Glomerular visceral epithelial cell (primary cell): ENCODE data around the gene SMARCA1.

Source experiments
- DNase-seq: peaks from one replicate; pipeline ENCODE4 v3.0.0-alpha.2; 2016; ENCODE audit errors: extremely low spot score

The SMARCA1 gene

GRCh38 chrX:129452523-129452922, 70.8 kb downstream of the SMARCA1 start:
- no peak for DNase-seq

DNA sequence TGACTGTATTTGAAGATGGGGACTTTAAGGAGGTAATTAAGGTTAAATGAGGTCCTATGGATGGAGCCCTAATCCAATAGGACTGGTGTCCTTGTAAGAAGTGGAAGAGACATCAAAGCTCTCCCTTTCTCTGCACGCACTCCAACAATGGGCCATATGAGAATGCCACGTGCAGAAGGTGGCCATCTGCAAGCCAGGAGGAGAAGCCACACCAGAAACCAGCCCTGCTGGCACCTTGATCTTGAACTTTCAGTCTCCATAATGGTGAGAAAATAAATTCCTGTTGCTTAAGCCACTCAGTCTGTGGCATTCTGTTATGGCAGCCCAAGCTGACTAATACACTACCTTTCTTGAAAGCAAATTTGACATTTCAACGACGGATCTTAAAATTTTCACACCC, 73.2 kb downstream of the SMARCA1 start:
- DNase-seq: no peak

GRCh38 chrX:129449148-129449547, 74.1 kb downstream of the SMARCA1 start:
- DNase-seq: no peak

DNA sequence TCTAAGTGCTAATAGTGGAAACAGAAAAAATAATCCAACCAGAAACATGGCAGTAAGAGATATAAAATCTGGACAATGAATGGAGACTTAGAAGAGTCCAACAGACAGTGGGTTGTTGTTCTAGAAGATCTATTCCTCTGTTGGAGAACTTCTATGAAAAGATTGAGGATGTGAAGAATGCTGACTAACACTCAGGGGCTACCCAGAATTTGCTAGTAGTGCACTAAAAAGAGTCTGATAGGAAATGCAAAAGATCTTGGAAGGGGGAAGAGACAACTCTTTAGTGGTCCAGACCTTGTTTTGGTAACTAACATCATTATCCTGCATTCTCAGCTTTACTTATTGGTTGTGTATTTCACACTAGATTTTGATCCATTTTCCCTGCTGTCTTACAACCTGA, 77.9 kb downstream of the SMARCA1 start:
- DNase-seq: no peak

GRCh38 chrX:129433945-129434344, 89.3 kb downstream of the SMARCA1 start:
- no peak for DNase-seq

DNA sequence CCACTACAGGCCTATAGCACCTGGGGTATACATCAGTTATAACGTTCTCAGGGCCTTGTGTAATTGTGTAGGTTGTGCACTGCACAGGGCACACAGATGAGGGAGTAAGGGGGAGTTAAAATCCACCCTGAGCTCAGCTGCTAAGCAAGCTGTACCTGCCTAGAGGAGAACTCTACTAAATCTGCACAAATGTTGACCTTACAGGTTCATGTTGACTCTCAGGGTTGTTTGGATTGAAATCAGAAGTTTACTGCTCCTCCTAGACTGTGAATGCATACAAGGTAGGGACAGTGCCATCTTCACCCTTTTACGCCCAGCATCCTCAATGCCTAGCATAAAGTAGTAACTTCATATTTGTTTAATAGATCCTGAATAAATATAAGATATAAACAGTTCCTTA, 89.8 kb downstream of the SMARCA1 start:
- DNase-seq: no peak

DNA sequence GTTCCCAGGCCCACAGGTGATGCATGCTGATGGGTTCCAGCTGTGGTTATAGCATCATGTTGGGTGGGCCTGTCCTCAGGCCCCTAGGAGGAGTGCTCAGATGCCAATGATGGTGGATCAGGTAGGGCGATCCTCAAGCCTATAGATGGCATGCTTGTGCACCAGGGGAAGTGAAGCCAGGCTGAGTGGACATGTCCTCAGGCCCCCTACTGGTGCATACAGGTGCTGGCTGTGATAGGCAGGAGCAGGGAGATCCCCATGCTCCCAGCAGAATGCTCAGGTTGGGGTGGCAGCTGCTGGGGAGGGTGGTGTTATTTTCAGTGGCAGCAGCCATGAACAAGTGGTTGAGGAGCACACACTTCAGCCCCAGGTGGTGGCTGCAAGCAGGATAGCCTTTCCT, 96.0 kb downstream of the SMARCA1 start:
- DNase-seq: no peak

DNA sequence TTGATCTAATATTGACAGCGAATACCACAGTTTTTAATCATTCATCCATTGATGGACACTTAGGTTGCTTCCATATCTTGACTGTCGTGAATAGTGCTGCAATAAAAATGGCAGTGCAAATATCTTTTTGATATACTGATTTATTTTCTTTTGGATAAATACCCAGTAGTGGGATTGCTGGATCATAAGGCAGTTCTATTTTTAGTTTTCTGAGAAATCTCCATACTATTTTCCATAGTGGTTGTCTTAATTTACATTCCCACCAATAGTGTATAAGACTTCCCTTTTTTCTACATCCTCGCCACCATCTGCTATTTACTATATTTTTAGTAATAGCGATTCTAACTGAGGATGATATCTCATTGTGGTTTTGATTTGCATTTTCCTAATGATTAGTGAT, 100.1 kb downstream of the SMARCA1 start:
- no peak for DNase-seq

DNA sequence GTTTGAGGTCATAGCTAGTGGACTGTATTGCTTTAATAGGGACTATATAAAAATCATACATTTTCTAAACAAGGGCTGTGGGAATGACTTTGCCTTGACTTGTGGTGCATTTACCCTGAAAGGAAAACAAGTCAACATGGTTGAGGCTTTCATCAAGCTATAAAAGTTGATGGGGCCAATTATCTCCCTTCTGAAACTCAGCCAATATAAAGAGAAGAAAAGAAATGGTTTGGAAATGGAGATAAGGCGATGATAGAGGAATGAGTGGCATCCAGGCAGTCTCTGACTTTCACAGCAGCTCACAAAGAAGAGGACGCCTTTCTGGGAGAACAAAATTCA, 118.7 kb downstream of the SMARCA1 start:
- no peak for DNase-seq

DNA sequence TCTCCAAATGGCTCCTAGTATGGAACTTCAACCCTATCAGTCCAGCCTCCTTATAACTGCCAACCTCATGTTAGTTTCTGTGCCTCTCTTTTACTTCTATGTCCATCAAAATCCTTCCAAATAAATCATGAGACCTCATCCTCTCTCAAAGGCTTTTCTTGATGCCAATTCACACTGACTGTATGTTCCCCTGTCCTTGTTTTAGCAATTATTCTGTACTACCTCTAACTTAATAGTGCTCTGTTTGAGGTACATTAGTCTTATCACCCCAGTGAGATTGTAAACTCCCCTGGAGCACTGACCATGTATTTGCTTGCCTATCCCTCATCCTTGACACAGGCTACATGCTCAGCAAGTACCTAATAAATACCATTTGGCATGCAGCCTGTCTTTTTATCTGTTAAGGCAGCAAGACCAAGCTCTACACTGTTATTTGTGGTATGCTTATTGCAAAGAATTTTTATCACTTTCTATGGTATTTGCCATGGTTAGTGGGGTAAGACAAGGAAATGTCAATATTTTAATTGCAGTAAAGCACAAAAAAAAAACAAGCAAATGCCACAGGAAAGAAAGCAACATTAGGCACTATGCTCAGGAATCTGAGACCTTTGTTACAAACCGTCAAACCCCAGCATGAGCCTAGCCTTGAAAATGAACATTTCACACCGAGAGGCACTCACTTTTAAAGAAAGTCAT, 119.2 kb downstream of the SMARCA1 start:
- DNase-seq: no peak
